ENCODE results near the gene GNPTAB. TPM values are rescaled to one million over a fixed set of nuclear protein-coding genes. Genes with fewer than 3 reads are reported as not detected.
"Not testable (repeated sequence)": the region's sequence is repeated elsewhere in the genome, so short reads cannot be mapped to it uniquely, and the experiment has no call there.

GNPTAB gene
- total and polyA plus RNA-seq, 2 of the 4 experiments (the other 2 are of a cell fraction), result 16.0 to 24.2 TPM

- H3K18ac ChIP-seq (ENCODE audit: low read depth, low read length); H3K4me2 ChIP-seq (ENCODE audit: low read depth, low read length); CTCF ChIA-PET; POLR2A ChIA-PET (ENCODE audit: unreplicated experiment); H3K9me3 ChIP-seq (ENCODE audit: control insufficient read depth, insufficient read depth, low read length); H2AFZ ChIP-seq (replicated peaks; ENCODE audit: low read length, poor library complexity); H3K9me1 ChIP-seq (ENCODE audit: insufficient read depth, low read length); in situ Hi-C loops (cut with MboI; ENCODE audit: low sequenced_read_pairs); H3K14ac ChIP-seq (replicated peaks; ENCODE audit: low read depth, low read length); H2AK9ac ChIP-seq (replicated peaks; ENCODE audit: low read depth, low read length, poor library complexity); H3K9ac ChIP-seq (ENCODE audit: low read depth, low read length); H3K23ac ChIP-seq (ENCODE audit: low read depth, low read length); H4K5ac ChIP-seq (ENCODE audit: low read depth, low read length); H4K91ac ChIP-seq (ENCODE audit: insufficient read depth, low read depth, low read length); H2BK20ac ChIP-seq (ENCODE audit: low read depth, low read length); H2BK5ac ChIP-seq (ENCODE audit: low read depth, low read length, poor library complexity, severe bottlenecking); H3K79me1 ChIP-seq (ENCODE audit: low read depth in 1 of 2, low read length in 2 of 2); H2AK5ac ChIP-seq (ENCODE audit: low read depth, low read length); H3K27ac ChIP-seq (ENCODE audit: insufficient read depth, low read length); dilution Hi-C loops (cut with HindIII; ENCODE audit: low sequenced_read_pairs, unreplicated experiment); H3K4ac ChIP-seq (ENCODE audit: low read depth, low read length); H3K4me1 ChIP-seq (ENCODE audit: control insufficient read depth, insufficient read depth, low read length); DNase-seq; H2BK15ac ChIP-seq (ENCODE audit: low read depth, low read length); H3K4me3 ChIP-seq (ENCODE audit: insufficient read depth, low read depth, low read length); BruUV-seq (replicated peaks); H3K27me3 ChIP-seq (ENCODE audit: control insufficient read depth, insufficient read depth, low read length); H3K56ac ChIP-seq (ENCODE audit: extremely low read depth, insufficient read depth, low read length); H2BK120ac ChIP-seq (ENCODE audit: low read depth, low read length); H3K36me3 ChIP-seq (ENCODE audit: control insufficient read depth, insufficient read depth, low read length); H4K20me1 ChIP-seq (ENCODE audit: insufficient read depth, low read length); H4K8ac ChIP-seq (ENCODE audit: low read depth in 2 of 2, low read length in 2 of 2); ATAC-seq (ENCODE audit: low read depth): not testable (repeated sequence)
- intact Hi-C loops (cut with micrococcal nuclease), result loop anchor here (2.0 kb wide), 1 partner anchor 15 kb away; the partner anchor contains the start of gene DRAM1
- WGBS, 2 experiments (ENCODE audit: extremely low coverage in 2 of 2, insufficient read length in 1 of 2), result no CpG with 5 or more reads among the region's 2 CpGs
Measured at GRCh38 chr12:101861688-101862087, 30.9 kb upstream of the GNPTAB start.
